Measurements from ENCODE around the gene DOK1.

DOK1 gene

GRCh38 chr2:74573747-74574562 lies 19.4 kb downstream of the DOK1 start:
- Histone ChIP-seq H3K4me3 (ENCODE audit: low read length) (peak overlapping the region; percentile 68), H3K27ac (ENCODE audit: low read depth, low read length) (peak overlapping the region; percentile 75), H3K36me3 (ENCODE audit: control insufficient read depth, low read length) (no peaks in the 10 kb centered on the region), H3K79me2 (ENCODE audit: control insufficient read depth, low read length) (no peaks in the 10 kb centered on the region), H3F3A (ENCODE audit: control insufficient read depth, insufficient read depth) (peaks cover 11% of the 10 kb centered on the region; the same call in 1 of the 2 replicates), H4K20me1 (ENCODE audit: control insufficient read depth, insufficient read depth, low read depth, low read length) (no peaks in the 10 kb centered on the region), H3K4me1 (ENCODE audit: control insufficient read depth, low read length) (peaks cover 56% of the 10 kb centered on the region), H3K27me3 (ENCODE audit: control insufficient read depth, low read length) (no peaks in the 10 kb centered on the region), H3K4me2 (ENCODE audit: low read length) (peak overlapping the region; percentile 79), H3K9me3 (ENCODE audit: control insufficient read depth, insufficient read depth, low read length) (no peaks in the 10 kb centered on the region), H3K9me2 (replicated peaks; ENCODE audit: control insufficient read depth, low read length) (no peaks in the 10 kb centered on the region)
- no peak for TF ChIP-seq EZH2phosphoT487 (IDR thresholded peaks at IDR 0.05; ENCODE audit: borderline replicate concordance, low read length)
- no peak for TF ChIP-seq CTCF (IDR thresholded peaks at IDR 0.05; ENCODE audit: low read depth, low read length, poor library complexity, severe bottlenecking)

- Histone ChIP-seq H3K4me1 (ENCODE audit: control insufficient read depth, low read length) (peaks cover 56% of the 10 kb centered on the region), H4K20me1 (ENCODE audit: control insufficient read depth, insufficient read depth, low read depth, low read length) (no peaks in the 10 kb centered on the region), H3K4me2 (ENCODE audit: low read length) (no peak overlapping the region), H3K27ac (ENCODE audit: low read depth, low read length) (no peak overlapping the region), H3K4me3 (ENCODE audit: low read length) (no peak overlapping the region), H3K27me3 (ENCODE audit: control insufficient read depth, low read length) (no peaks in the 10 kb centered on the region), H3F3A (ENCODE audit: control insufficient read depth, insufficient read depth) (peaks cover 11% of the 10 kb centered on the region; the same call in 1 of the 2 replicates), H3K9me2 (replicated peaks; ENCODE audit: control insufficient read depth, low read length) (no peaks in the 10 kb centered on the region), H3K36me3 (ENCODE audit: control insufficient read depth, low read length) (no peaks in the 10 kb centered on the region), H3K9me3 (ENCODE audit: control insufficient read depth, insufficient read depth, low read length) (no peaks in the 10 kb centered on the region), H3K79me2 (ENCODE audit: control insufficient read depth, low read length) (no peaks in the 10 kb centered on the region)
- TF ChIP-seq CTCF (IDR thresholded peaks at IDR 0.05; ENCODE audit: low read depth, low read length, poor library complexity, severe bottlenecking), result no peak
- TF ChIP-seq EZH2phosphoT487 (IDR thresholded peaks at IDR 0.05; ENCODE audit: borderline replicate concordance, low read length), result no peak
These were observed 20.8 kb downstream of the DOK1 start for GRCh38 chr2:74575320-74575719.

- Histone ChIP-seq H3K27ac (ENCODE audit: low read depth, low read length) (no peak overlapping the region), H3K9me2 (replicated peaks; ENCODE audit: control insufficient read depth, low read length) (no peaks in the 10 kb centered on the region), H3K9me3 (ENCODE audit: control insufficient read depth, insufficient read depth, low read length) (no peaks in the 10 kb centered on the region), H3K4me3 (ENCODE audit: low read length) (no peak overlapping the region), H3K27me3 (ENCODE audit: control insufficient read depth, low read length) (no peaks in the 10 kb centered on the region), H3K4me2 (ENCODE audit: low read length) (no peak overlapping the region), H3K79me2 (ENCODE audit: control insufficient read depth, low read length) (no peaks in the 10 kb centered on the region), H3K36me3 (ENCODE audit: control insufficient read depth, low read length) (no peaks in the 10 kb centered on the region), H3F3A (ENCODE audit: control insufficient read depth, insufficient read depth) (peaks cover 11% of the 10 kb centered on the region; the same call in 1 of the 2 replicates), H4K20me1 (ENCODE audit: control insufficient read depth, insufficient read depth, low read depth, low read length) (no peaks in the 10 kb centered on the region), H3K4me1 (ENCODE audit: control insufficient read depth, low read length) (peaks cover 47% of the 10 kb centered on the region)
- TF ChIP-seq EZH2phosphoT487 (IDR thresholded peaks at IDR 0.05; ENCODE audit: borderline replicate concordance, low read length), result no peak
- TF ChIP-seq CTCF (IDR thresholded peaks at IDR 0.05; ENCODE audit: low read depth, low read length, poor library complexity, severe bottlenecking), result no peak
These were observed 21.8 kb downstream of the DOK1 start for GRCh38 chr2:74576211-74576862.
